NCI-H2107 (cell line): ENCODE measurements around the gene NTNG1.
"Not testable (repeated sequence)": the region's sequence is repeated elsewhere in the genome, so short reads cannot be mapped to it uniquely, and the experiment has no call there.

ENCODE experiments used
- DNase-seq: peaks from one replicate; lab custom pipeline; 2025; lab: John Stamatoyannopoulos, UW

The NTNG1 gene

DNA sequence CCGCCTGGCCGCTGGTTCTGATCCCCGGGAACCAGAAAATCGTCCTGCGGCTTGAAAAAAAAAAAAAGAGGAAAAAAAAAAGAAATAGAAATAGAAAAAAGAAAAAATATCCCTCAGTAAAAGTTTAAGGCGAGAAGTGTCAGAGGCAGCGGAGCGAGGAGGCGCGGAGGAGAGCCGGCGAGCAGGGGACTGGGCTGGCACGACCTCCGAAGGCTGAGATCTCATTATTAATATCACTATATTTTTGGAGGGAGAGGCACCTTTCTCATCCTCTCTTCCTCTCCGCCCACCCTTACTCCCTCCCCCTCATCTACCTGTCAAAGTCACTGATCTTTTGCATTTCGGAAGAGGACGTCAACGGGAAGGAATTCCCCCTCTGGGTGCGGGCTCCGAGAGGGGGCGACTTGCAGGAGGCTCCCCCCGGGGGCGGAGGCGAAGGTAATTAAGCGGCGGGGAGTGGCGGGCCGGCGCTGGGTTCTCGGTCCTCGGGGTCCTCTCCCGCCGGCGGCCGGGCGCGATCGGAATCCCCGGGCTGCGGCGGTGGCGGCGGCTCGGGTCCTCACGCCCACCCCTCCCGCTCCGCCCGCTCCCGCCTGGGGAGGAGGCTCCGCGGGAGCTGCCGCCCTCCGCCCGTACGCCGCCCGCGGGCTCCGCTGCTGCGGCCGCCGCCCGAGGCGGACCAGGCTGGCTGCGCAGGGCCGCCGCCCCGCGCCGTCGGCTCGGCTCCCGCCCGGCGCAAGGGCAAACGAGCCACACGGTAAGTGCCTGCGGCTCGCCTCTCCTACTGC lies at the start of gene NTNG1:
NTNG1 (plus strand) TSS at position 337 of the 788 bp plus-strand sequence.
- DNase-seq = no peak

DNA sequence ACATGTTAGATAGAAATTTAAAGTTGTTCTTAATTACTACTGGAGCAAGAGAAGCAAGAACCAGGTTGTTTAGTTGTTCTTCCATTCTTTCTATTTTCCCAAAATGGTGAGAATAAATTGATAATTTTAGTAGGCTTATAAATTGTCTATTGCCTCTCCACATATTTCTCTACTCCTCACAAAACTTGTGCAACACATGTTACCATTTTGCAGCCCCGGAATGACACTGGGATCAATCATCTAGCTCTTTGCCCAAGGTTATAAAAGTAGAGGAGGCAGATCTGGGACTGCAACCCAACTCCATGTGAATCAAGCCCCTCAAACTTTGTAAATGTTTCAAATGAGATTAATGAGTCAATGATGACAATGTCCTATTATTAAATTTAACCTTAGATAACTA lies 49.4 kb upstream of the NTNG1 start:
- DNase-seq = no peak

GRCh38 chr1:107093395-107093794 lies 47.4 kb upstream of the NTNG1 start:
- not testable (repeated sequence) for DNase-seq

DNA sequence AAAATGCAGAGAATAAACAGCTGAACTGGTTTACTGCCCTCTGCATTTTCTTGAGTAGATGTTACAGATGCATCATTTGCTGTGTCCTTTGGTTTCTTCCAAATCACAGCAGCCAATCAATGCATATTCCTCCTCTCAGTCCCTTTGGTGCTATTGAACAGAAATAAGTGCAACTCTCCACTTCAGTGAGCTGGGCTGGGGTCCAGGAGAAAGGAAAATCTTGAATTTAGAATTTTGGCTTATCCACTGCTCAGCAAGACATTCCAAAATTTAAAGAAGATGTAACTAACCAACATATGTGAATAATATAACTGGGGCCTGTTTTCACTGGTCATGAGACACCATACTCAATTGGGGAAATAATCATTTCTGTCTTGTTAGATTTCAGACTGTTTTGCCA lies 45.2 kb upstream of the NTNG1 start:
- no peak for DNase-seq

DNA sequence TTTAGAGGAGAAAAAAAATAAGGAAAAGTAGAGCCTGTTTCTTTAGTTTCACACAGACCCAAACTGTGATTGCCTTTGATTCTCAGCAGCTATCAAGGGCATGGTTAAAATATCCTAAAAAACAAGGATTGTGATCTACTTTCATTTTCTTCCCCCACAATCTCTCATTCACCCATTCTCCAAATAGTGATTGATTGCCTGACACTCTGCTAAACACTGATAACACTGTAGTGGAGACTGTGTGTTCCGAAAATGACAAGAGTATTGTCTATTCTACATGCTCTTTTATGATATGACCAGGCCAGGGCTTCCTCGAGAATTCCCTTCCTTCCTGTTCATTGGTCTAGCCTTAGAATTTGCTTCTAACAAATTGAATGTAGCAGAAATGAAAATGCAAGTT lies 44.1 kb upstream of the NTNG1 start:
- no peak for DNase-seq

DNA sequence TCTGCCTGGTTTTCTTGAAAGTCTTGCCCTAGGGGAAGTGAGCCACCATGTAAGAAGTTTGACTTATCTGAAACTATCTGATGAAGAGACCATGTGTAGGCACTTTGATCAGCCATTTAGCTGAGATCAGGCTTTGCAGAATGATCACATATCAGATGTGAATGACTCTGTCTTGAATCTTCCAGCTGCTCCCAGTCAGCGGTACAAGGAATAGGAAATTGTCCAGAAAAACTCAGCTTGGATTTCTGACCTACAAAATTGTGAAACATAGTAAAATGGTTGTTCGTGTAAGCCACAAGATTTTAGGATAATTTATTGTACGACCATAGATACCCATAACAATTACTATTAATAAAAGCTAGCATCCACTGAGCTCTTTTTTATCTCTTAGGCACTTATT lies 41.9 kb upstream of the NTNG1 start:
- DNase-seq = no peak

GRCh38 chr1:107100331-107100984 lies 40.4 kb upstream of the NTNG1 start:
- DNase-seq = no peak

DNA sequence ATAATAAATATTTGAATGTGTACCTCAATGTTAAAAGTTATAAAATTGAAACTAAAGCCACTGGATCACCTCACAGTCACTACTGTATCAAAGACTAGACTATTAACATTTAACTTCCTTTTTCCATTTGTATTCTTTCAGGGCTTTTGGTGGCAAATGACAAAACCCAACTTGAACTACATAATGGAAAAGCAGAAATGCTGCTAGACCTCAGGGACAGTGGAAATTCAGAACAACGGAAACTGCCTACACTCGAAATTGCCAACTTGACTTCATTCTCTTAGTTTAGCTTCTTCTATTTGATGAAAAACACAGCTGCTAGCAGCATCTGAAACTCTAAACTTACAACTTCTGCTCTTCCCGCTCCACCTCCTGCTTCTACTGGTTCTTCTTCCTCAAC lies 34.9 kb upstream of the NTNG1 start:
- DNase-seq = no peak

GRCh38 chr1:107110326-107110725 lies 30.5 kb upstream of the NTNG1 start:
- DNase-seq = no peak

- no peak for DNase-seq
These were observed 24.5 kb upstream of the NTNG1 start for GRCh38 chr1:107116306-107116790.

DNA sequence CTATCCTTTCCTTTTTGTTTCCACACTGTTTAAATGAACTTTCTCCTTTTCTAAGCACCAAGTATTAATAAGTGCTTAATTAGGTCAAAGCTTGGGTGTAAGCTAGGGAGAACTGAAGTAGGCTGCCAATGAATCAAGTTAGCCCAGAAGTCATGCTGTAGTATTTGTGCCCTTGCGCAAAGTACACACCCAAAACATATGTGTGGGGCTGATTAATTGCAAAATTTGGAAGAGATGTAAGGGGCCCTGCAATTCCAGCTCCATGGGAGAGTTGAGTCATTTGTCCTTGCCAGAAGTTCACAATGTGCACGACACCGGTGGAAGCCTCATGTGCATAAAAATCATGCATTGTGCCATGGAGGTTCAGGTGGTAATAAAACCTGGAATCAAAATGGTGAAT lies 18.6 kb upstream of the NTNG1 start:
- DNase-seq = no peak

- no peak for DNase-seq
These were observed 17.1 kb upstream of the NTNG1 start for GRCh38 chr1:107123741-107124140.

- DNase-seq = no peak
These were observed 16.1 kb upstream of the NTNG1 start for GRCh38 chr1:107124694-107125093.

- no peak for DNase-seq
These were observed 8.6 kb upstream of the NTNG1 start for GRCh38 chr1:107132195-107132594.

DNA sequence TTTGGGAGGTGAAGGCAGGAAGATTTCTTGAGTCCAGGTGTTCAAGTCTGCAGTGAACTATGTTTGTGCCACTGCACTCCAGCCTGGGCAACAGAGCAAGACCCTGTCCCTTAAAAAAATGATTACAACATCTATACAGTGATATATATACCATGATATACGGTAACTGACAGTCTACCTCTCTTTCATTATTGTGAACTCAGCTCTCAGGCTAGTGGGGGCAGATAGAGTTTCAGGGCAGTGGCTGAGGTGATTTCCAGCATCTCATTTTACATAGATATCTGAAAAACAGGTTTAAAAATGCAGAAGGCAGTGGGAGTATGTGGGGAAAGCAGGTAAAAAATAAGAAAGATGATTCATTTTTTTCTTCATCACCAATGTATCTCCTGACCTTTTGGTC lies 8.1 kb upstream of the NTNG1 start:
- no peak for DNase-seq

GRCh38 chr1:107135463-107135862 lies 5.4 kb upstream of the NTNG1 start:
- no peak for DNase-seq

GRCh38 chr1:107138166-107138565 lies 2.7 kb upstream of the NTNG1 start:
- DNase-seq = no peak

- no peak for DNase-seq
These were observed 1.9 kb upstream of the NTNG1 start for GRCh38 chr1:107138767-107139445.

DNA sequence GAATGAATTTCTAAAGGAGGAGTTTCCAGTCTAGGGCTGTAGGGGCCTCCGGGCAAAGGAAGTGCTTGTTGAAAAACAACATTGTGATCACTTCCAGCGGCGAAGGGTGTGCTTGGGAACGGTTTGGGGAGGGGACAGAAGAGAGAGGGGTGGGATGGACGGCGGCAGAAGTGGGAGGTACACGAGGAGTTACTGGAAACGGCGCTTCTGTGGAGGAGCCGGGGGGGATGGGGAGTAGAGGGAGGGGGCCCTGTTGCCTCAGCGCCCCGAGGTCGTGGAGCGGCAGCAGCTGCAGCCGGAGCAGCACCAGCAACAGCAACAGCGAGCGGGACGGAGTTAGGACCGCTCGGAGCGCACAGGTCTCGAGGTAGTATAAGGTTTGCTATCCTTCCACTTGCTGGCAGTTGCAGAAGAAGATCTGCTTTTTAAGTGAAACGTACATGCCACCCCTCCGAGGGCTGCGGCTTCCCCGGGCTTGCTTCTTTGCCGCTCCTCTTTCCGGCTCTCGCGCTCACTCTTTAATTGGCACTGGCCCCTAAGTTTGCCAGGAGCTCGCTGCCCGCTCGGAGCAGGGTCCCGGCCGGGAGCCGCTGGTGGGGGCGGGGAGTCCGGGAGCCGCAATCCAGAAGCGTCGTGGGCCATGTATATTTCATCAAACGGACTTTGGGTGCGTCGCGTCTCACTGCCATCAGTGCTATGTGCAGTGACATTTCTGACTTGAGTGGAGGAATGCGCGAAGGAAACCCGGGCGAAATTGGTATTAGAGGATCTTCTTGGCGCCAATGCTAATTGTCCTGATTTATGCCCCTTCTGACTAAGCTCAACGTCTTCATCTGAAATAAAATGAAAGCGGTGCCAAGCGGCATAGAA lies 771 bp upstream of the NTNG1 start:
- DNase-seq = no peak

GRCh38 chr1:107141491-107142126 lies 770 bp downstream of the NTNG1 start:
- no peak for DNase-seq

DNA sequence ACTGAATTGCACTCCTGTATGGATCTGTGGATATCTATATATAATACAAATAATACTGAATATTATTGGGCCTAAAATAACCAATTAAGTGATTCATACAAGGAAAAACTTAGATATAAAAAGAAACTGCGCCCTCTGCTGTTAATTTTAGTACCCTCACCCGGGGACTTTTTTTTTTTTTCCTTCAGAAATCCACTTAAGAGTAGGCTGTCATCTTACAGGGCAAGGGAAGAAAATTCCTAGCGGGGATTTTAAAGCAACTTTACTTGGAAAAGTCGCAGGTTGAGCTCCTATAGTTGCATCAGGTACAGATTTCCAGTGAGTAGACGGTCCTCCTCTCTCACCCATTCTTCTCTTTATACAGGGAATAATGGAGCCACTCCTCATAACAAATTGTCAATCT lies 1.3 kb downstream of the NTNG1 start:
- DNase-seq = no peak

DNA sequence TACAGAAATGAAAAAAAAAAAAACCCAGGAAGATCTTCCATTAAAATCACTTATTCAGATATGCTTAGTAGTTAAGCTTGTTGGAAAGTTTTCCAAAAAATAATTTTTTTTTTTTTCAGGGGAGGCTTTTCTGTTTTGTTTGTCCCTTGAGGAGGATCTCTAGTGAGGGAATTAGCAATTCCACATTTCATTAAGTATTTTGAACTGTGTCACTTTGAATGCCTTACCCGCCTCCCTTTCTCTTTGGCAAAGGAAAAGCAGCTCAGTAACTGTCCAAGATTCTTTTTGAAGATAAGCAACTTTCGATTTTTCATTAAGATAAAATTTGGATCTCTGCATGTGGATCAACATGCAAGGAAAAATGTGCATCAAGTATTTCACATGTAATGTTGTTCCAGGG lies 1.8 kb downstream of the NTNG1 start:
- DNase-seq = no peak
